ENCODE measurements around the gene INSR.

The INSR gene

GRCh38 chr19:7230826-7231225 lies 63.4 kb downstream of the INSR start:
- ChIA-PET POLR2A (no interaction called here), CTCF (interaction anchor here (0.6 kb wide), 1 partner anchor 44 kb away, joined by 3 read pairs; no protein-coding TSS in a partner anchor)
- TF ChIP-seq PRDM1 (tag by site-specific recombination; IDR thresholded peaks at IDR 0.05) (no peak), TSHZ1 (tag by site-specific recombination; IDR thresholded peaks at IDR 0.05; ENCODE audit: borderline replicate concordance) (no peak), ZNF311 (tag by site-specific recombination; IDR thresholded peaks at IDR 0.05; ENCODE audit: borderline replicate concordance) (no peak), ZNF701 (tag by site-specific recombination; IDR thresholded peaks at IDR 0.05) (no peak), GFI1B (tag by site-specific recombination; IDR thresholded peaks at IDR 0.05) (no peak), ZSCAN4 (tag by site-specific recombination; IDR thresholded peaks at IDR 0.05) (no peak), ZNF76 (tag by site-specific recombination; IDR thresholded peaks at IDR 0.05; ENCODE audit: borderline replicate concordance, low read depth) (no peak), ZNF776 (tag by site-specific recombination; IDR thresholded peaks at IDR 0.05; ENCODE audit: borderline replicate concordance) (no peak), ZNF16 (tag by site-specific recombination; IDR thresholded peaks at IDR 0.05; ENCODE audit: low read depth) (no peak), ZNF366 (tag by site-specific recombination; conservative IDR thresholded peaks at IDR 0.05) (no peak), SP7 (tag by site-specific recombination; IDR thresholded peaks at IDR 0.05) (no peak), ZNF146 (tag by site-specific recombination; IDR thresholded peaks at IDR 0.05) (no peak), ZNF843 (tag by site-specific recombination; IDR thresholded peaks at IDR 0.05) (no peak), ZNF121 (tag by site-specific recombination; IDR thresholded peaks at IDR 0.05) (no peak), ZNF112 (tag by site-specific recombination; IDR thresholded peaks at IDR 0.05) (no peak)
- H3K27ac ChIP-seq (ENCODE audit: extremely low read depth, low read depth, low read length) = no peak overlapping the region
- H3K9me3 ChIP-seq (ENCODE audit: control insufficient read depth, insufficient read depth, low read depth, low read length) = no peaks in the 10 kb centered on the region
- no peaks in the 10 kb centered on the region for H3K36me3 ChIP-seq (ENCODE audit: control insufficient read depth in 2 of 2, insufficient read depth in 1 of 2, low read length in 2 of 2)
- H3K4me3 ChIP-seq (ENCODE audit: low read depth, low read length) = no peak overlapping the region
- no peaks in the 10 kb centered on the region for H3K4me1 ChIP-seq (ENCODE audit: control insufficient read depth, insufficient read depth, low read length)

- POLR2A ChIA-PET = no interaction called here
- Histone ChIP-seq H3K27ac (ENCODE audit: extremely low read depth, low read depth, low read length) (no peak overlapping the region), H3K9me3 (ENCODE audit: control insufficient read depth, insufficient read depth, low read depth, low read length) (no peaks in the 10 kb centered on the region), H3K36me3 (ENCODE audit: control insufficient read depth in 2 of 2, insufficient read depth in 1 of 2, low read length in 2 of 2) (no peaks in the 10 kb centered on the region), H3K4me3 (ENCODE audit: low read depth, low read length) (no peak overlapping the region), H3K4me1 (ENCODE audit: control insufficient read depth, insufficient read depth, low read length) (no peaks in the 10 kb centered on the region)
- CTCF ChIA-PET = no interaction called here
- TF ChIP-seq PRDM4 (tag by site-specific recombination; IDR thresholded peaks at IDR 0.05) = no peak
- peak; percentile 88; the same call in 1 of the 2 replicates for TF ChIP-seq ZNF121 (tag by site-specific recombination; IDR thresholded peaks at IDR 0.05)
These were observed 64.5 kb downstream of the INSR start for GRCh38 chr19:7229735-7230134.
